GM21717 (cell line): Measurements from ENCODE around the gene ZNF83.
A peak's percentile ranks its signal among the peaks of the same experiment; 100 is the strongest.

Experiments used
- ATAC-seq: cut with Tn5 transposase; IDR thresholded peaks from one replicate; pipeline ENCODE4 v1.9.1; 2021; ENCODE audit warnings: mild to moderate bottlenecking, moderate library complexity; ENCODE audit not compliant: unreplicated experiment

ZNF83 gene

GRCh38 chr19:52570000-52570861, 67.9 kb downstream of the ZNF83 start, which contains the start of gene ZNF701:
Gene ZNF701, plus strand, starts transcription at chr19:52570287. Its CDS starts 3,861 bp downstream, at chr19:52574148.
- peak; percentile 91 for ATAC-seq

- peak; percentile 15 for ATAC-seq
Observed at GRCh38 chr19:52569638-52569999, 68.5 kb downstream of the ZNF83 start.

DNA sequence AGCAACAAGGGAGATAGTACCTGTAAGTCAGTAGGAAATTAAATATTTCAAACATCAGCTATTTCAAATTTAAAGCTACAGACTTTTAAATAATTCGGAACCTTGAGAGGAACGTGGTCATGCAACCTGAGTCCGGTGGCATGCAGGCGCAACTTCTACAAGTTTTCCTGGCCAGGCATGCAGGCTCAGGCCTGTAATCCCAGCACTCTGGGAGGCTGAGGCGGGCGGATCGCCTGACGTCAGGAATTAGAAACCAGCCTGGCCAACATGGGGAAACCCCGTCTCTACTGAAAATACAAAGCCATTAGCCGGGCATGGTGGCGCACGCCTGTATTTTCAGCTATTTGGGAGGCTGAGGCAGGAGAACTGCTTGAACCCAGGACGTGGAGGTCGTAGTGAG, 70.2 kb downstream of the ZNF83 start:
- ATAC-seq, result no peak

DNA sequence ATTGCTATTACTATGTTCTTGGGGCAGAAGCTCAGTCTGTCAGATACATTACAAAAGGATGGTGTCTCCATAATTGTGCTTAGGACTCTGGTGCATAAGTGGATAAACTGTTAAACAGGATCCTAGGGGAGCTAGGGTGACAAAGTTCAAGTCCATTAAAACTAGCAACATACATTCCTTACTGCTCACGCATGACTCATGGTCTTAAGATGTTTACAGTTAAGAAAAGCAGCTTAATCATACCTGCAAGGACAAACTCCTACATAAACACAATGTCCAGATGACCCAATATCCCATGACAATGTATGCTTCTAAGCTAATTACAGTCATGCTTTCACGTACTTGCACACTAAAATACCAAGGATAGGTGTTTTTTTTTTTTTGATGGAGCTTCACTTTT, 71.6 kb downstream of the ZNF83 start:
- ATAC-seq, result no peak

DNA sequence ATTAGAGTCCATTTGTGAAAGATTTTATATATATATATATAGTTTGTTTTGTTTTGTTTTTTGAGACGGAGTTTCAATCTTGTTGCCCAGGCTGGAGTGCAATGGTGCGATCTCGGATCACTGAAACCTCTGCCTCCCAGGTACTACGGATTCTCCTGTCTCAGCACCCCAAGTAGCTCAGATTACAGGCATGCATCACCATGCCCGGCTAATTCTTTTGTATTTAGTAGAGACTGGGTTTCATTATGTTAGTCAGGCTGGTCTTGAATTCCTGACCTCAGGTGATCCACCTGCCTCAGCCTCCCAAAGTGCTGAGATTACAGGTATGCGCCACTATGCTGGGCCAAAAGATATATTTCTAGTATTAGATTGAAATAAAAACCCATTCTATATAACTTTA, 72.0 kb downstream of the ZNF83 start:
- ATAC-seq, result no peak
